ENCODE data around the gene COPS2.

DNA sequence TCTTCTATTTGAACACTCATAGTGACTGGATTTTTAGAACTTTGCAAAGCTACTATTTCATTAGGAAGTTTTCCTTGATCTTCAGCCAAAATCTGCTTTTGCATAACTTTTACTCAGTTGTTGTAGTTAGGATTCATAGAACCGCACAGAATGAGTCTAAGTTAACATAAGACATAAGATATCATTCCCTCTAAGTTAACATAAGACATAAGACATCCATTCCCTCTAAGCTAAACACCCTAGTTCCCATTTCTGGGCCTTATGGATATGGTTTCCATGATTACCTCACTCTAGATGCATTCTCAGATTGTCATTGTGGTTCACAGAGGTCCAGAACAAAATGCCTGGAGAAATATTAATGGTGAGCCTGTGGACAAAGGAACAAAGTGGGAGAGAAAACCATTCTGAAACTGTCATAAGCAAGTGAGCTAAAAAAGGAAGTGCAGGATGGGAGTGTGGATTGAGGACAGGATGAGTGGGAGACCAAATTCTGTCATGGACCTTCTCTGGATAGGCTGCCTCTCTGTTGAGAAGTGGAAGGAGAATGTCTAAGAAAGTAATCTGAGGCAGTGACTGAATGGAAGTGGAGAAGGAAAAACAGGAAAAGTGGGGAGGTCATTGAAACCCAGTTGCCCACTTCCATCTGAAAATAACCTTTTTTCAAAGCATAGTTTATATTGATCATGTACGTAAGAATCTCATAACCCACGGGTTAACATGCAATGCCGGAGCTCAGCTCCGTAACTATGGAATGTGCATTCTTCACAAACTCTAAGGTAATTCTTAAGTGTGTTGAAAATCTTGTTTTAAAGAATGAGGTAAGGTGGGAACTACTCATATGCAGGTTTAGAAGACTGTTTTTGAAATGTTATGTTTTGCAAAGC is 71.8 kb downstream of the COPS2 start:
- TF ChIP-seq POLR2AphosphoS5 (IDR thresholded peaks at IDR 0.05) (no peak), POLR2A (IDR thresholded peaks at IDR 0.05) (no peak), EP300 (IDR thresholded peaks at IDR 0.05) (no peak)
- TF ChIP-seq, protein P1, sequence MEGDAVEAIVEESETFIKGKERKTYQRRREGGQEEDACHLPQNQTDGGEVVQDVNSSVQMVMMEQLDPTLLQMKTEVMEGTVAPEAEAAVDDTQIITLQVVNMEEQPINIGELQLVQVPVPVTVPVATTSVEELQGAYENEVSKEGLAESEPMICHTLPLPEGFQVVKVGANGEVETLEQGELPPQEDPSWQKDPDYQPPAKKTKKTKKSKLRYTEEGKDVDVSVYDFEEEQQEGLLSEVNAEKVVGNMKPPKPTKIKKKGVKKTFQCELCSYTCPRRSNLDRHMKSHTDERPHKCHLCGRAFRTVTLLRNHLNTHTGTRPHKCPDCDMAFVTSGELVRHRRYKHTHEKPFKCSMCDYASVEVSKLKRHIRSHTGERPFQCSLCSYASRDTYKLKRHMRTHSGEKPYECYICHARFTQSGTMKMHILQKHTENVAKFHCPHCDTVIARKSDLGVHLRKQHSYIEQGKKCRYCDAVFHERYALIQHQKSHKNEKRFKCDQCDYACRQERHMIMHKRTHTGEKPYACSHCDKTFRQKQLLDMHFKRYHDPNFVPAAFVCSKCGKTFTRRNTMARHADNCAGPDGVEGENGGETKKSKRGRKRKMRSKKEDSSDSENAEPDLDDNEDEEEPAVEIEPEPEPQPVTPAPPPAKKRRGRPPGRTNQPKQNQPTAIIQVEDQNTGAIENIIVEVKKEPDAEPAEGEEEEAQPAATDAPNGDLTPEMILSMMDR (IDR thresholded peaks at IDR 0.05), result no peak

Measured in gastroesophageal sphincter (tissue), 3 donors.